GM06990 (cell line): ENCODE data around the gene LCA5.

Experiments used
- DNase-seq: peaks from one replicate; pipeline ENCODE4 v3.0.0-alpha.2; 2011; ENCODE audit not compliant: insufficient read length; ENCODE audit errors: extremely low read depth
- H3K27me3 ChIP-seq: replicated peaks from 2 replicates; pipeline ENCODE4 v1.6.0; 2011; ENCODE audit warnings: low read length; ENCODE audit not compliant: control insufficient read depth, insufficient read depth
- H3K36me3 ChIP-seq: 2 replicates; pipeline ENCODE4 v1.5.1; 2011; ENCODE audit warnings: low read length; ENCODE audit not compliant: control insufficient read depth, insufficient read depth
- H3K4me3 ChIP-seq: replicated peaks from 2 replicates; pipeline ENCODE4 v1.5.1; 2011; ENCODE audit warnings: low read depth, mild to moderate bottlenecking, control low read depth, low read length
- CTCF ChIP-seq: IDR thresholded peaks from 2 replicates; pipeline ENCODE4 v1.5.1; 2011; ENCODE audit warnings: low read length, control low read depth, mild to moderate bottlenecking, inconsistent platforms; ENCODE audit not compliant: insufficient read depth, poor library complexity, severe bottlenecking

LCA5 gene

GRCh38 chr6:79498842-79499241 lies 38.4 kb downstream of the LCA5 start:
- Histone ChIP-seq H3K36me3 (no peaks in the 10 kb centered on the region), H3K4me3 (no peak overlapping the region), H3K27me3 (no peaks in the 10 kb centered on the region)
- no peak for DNase-seq
- no peak for TF ChIP-seq CTCF

- Histone ChIP-seq H3K27me3 (no peaks in the 10 kb centered on the region), H3K4me3 (no peak overlapping the region), H3K36me3 (no peaks in the 10 kb centered on the region)
- TF ChIP-seq CTCF, result no peak
- DNase-seq, result no peak
Observed at GRCh38 chr6:79495246-79495645, 42.0 kb downstream of the LCA5 start.

GRCh38 chr6:79494841-79495240 lies 42.4 kb downstream of the LCA5 start:
- no peak for DNase-seq
- TF ChIP-seq CTCF, result no peak
- Histone ChIP-seq H3K4me3 (no peak overlapping the region), H3K27me3 (no peaks in the 10 kb centered on the region), H3K36me3 (no peaks in the 10 kb centered on the region)

GRCh38 chr6:79470728-79471127 lies 66.5 kb downstream of the LCA5 start:
- Histone ChIP-seq H3K27me3 (no peaks in the 10 kb centered on the region), H3K36me3 (no peaks in the 10 kb centered on the region), H3K4me3 (no peak overlapping the region)
- TF ChIP-seq CTCF, result no peak
- no peak for DNase-seq

- Histone ChIP-seq H3K27me3 (no peaks in the 10 kb centered on the region), H3K36me3 (no peaks in the 10 kb centered on the region), H3K4me3 (no peak overlapping the region)
- no peak for DNase-seq
- no peak for TF ChIP-seq CTCF
Observed at GRCh38 chr6:79469376-79470246, 67.6 kb downstream of the LCA5 start.

- no peak for TF ChIP-seq CTCF
- no peaks in the 10 kb centered on the region for H3K27me3 ChIP-seq
- DNase-seq, result no peak
- H3K36me3 ChIP-seq, result no peaks in the 10 kb centered on the region
- no peak overlapping the region for H3K4me3 ChIP-seq
Observed at GRCh38 chr6:79468587-79468986, 68.6 kb downstream of the LCA5 start.
